ENCODE data around the gene SPAG16.
A peak's percentile ranks its signal among the peaks of the same experiment; 100 is the strongest.

The SPAG16 gene

DNA sequence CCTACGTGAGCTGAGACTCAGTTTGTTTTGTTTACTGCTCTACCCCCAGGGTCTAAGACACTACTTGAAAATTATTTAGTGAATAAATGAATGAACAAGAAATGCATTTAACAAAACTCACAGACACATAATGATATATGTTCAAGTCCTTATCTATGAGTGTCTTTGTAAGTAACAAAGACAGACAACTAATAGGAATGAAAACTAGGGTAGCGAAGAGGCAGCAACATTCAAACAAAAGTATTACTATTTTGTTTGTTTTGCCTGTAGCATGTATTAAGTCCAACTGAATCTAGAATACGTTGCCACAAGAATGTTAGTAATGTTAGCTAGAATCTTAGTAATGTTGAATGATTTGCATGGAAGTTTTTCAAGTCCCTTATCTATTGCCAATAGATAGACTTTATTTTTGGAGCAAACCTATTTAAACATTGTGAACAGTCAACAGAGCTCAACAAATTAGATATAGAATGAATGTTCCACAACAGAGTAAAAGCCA, 981.8 kb downstream of the SPAG16 start:
- TF ChIP-seq POLR2A (IDR thresholded peaks at IDR 0.05; ENCODE audit: low read depth, low read length) (no peak), POLR2AphosphoS5 (IDR thresholded peaks at IDR 0.05; ENCODE audit: low read depth, low read length) (no peak), TAF1 (IDR thresholded peaks at IDR 0.05; ENCODE audit: borderline replicate concordance, low read depth, low read length) (no peak)
- FAIRE-seq (no peak), DNase-seq (ENCODE audit: insufficient read length) (no peak)

DNA sequence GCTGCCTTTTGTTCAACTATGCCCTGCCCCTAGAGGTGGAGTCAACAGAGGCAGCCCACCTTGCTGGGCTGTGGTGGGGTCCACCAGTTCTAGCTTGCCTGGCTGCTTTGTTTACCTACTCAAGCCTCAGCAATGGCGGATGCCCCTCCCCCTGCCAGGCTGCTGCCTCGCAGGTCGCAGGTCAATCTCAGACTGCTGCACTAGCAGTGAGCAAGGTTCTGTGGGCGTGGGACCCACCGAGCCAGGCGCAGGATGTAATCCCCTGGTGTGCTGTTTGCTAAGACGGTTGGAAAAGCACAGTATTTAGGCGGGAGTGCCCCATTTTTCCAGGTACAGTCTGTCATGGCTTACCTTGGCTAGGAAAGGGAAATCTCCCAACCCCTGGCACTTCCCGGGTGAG, 993.6 kb downstream of the SPAG16 start:
- FAIRE-seq (no peak), DNase-seq (ENCODE audit: insufficient read length) (no peak)
- TF ChIP-seq TAF1 (IDR thresholded peaks at IDR 0.05; ENCODE audit: borderline replicate concordance, low read depth, low read length), result no peak

DNA sequence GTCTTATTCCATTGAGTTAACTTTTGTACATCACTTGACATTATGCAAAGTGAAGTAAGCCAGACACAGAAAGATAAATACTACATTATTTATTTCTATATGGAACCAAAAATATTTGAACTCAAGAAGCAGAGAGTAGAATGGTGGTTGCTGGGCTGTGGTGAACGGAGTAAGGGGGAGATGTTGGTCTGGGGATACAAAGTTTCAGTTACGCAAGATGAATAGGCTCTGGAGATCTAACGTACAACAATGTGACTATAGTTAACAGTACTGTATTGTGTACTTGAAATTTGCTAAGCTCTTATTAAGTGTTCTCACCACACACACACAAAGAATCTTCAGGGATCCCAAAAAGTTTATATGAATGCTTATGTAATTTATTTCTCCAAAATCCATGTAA, 1001.7 kb downstream of the SPAG16 start:
- TF ChIP-seq POLR2A (IDR thresholded peaks at IDR 0.05; ENCODE audit: low read depth, low read length) (no peak), TAF1 (IDR thresholded peaks at IDR 0.05; ENCODE audit: borderline replicate concordance, low read depth, low read length) (no peak), POLR2AphosphoS5 (IDR thresholded peaks at IDR 0.05; ENCODE audit: low read depth, low read length) (no peak)
- DNase-seq (ENCODE audit: insufficient read length) (no peak), FAIRE-seq (no peak)

DNA sequence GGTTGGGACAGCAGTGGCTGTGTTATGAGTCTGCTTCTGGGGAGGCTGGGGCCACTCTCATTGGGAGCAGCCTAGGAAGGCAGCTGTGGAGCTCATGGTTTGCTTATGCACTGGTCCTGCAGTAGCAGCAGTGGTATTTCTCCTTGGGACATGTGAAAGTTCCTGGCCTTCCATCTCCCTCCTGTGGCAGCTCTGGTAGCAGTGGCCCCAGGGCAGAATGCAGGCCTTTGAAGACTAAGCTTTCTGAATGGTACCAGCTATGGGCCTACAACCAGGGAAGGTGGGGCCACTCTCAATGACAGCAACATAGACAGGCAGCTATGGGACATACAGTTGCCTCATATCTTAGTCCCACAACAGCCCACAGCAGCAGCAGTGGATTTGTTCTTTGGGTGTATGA, 1009.3 kb downstream of the SPAG16 start:
- no peak for TF ChIP-seq TAF1 (IDR thresholded peaks at IDR 0.05; ENCODE audit: borderline replicate concordance, low read depth, low read length)
- TF ChIP-seq POLR2AphosphoS5 (IDR thresholded peaks at IDR 0.05; ENCODE audit: low read depth, low read length), result no peak
- no peak for TF ChIP-seq POLR2A (IDR thresholded peaks at IDR 0.05; ENCODE audit: low read depth, low read length)
- FAIRE-seq (no peak), DNase-seq (ENCODE audit: insufficient read length) (no peak)

DNA sequence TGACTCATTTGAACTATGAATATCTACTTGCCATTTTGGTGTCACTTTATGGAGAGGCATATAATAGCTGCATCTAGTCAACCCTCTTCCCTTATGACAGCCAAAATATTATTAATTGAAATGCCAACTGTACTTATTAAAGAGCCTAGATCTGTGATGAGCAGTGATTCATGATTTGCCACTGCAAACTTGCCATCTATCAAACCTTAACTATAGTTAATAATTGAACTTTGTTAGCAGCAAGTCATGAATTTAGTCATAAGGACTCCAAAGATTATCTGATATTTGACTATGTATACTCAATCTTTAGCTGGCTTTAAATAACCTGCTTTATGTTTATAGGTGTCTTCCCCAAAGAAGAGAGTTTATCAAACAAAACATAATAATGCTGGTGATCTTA, 1010.2 kb downstream of the SPAG16 start:
- no peak for TF ChIP-seq POLR2A (IDR thresholded peaks at IDR 0.05; ENCODE audit: low read depth, low read length)
- no peak for TF ChIP-seq TAF1 (IDR thresholded peaks at IDR 0.05; ENCODE audit: borderline replicate concordance, low read depth, low read length)
- TF ChIP-seq POLR2AphosphoS5 (IDR thresholded peaks at IDR 0.05; ENCODE audit: low read depth, low read length), result no peak
- FAIRE-seq, result no peak
- no peak for DNase-seq (ENCODE audit: insufficient read length)

DNA sequence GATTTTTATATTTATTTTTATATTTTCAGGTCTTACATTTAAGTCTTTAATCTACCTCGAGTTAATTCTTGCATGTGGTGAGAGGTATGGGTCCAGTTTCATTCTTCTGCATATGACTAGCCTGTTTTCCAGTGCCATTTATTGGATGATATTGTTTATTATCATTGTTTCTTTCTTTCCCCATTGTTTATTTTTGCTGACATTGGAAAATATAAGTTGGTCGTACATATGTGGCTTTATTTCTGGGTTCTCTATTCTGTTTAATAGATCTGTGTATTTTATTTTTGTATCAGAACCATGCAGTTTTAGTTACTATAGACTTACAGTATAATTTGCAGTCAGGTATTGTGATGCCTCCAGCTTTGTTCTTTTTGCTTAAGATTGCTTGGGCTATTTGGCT, 1013.2 kb downstream of the SPAG16 start:
- DNase-seq (ENCODE audit: insufficient read length) (no peak), FAIRE-seq (no peak)
- TF ChIP-seq POLR2A (IDR thresholded peaks at IDR 0.05; ENCODE audit: low read depth, low read length) (no peak), TAF1 (IDR thresholded peaks at IDR 0.05; ENCODE audit: borderline replicate concordance, low read depth, low read length) (no peak), POLR2AphosphoS5 (IDR thresholded peaks at IDR 0.05; ENCODE audit: low read depth, low read length) (no peak)

DNA sequence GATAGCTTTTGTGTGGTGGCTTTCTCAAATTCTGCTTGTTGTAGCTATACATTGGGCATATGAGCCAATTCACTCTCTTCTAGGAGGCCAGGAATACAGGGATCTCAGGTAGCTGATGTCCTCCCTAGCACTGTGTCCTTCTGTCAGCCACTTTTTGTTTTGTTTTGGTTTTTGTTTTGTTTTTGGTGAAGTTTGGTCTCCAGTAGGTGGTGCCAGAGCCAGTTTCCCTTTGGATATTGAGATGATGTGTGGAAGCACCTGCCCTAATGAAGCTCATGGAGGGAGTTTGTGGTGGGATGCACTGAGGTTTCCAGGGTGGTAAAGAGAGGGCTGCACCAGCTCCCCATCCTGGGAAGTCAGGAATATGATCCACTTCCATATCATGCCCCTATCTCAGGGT, 1026.1 kb downstream of the SPAG16 start:
- DNase-seq (ENCODE audit: insufficient read length), result no peak
- TF ChIP-seq TAF1 (IDR thresholded peaks at IDR 0.05; ENCODE audit: borderline replicate concordance, low read depth, low read length) (no peak), POLR2AphosphoS5 (IDR thresholded peaks at IDR 0.05; ENCODE audit: low read depth, low read length) (no peak)

DNA sequence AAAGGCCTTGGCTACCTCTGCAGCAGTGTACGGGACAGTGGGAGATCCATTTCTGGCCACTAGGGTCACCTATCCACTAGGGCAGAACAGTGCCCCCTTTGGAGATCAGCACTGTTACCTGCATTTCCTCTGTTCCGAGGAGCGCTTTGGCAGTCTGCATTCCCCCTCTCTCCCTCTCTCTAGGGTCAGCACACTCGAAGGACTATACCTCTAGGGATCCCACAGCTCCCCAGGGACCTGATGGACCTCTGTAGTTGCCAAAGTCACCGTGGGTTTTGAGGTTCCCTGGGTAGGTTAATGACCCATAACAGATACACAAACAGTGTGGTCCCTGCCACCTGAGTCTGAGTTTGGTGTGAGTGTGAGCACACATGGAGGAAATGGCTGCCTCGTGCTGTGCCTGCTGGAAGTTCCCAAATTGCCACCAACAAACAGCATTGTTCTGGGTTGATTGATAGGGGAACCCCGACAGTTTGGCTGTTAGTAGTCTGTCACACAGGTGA, 1026.8 kb downstream of the SPAG16 start:
- FAIRE-seq, result peak; percentile 64
- DNase-seq (ENCODE audit: insufficient read length), result no peak
- TF ChIP-seq TAF1 (IDR thresholded peaks at IDR 0.05; ENCODE audit: borderline replicate concordance, low read depth, low read length) (no peak), POLR2AphosphoS5 (IDR thresholded peaks at IDR 0.05; ENCODE audit: low read depth, low read length) (no peak), POLR2A (IDR thresholded peaks at IDR 0.05; ENCODE audit: low read depth, low read length) (no peak)

More for the DNA sequence above, 1026.1 kb downstream of the SPAG16 start:
- peak; percentile 57 for FAIRE-seq

DNA sequence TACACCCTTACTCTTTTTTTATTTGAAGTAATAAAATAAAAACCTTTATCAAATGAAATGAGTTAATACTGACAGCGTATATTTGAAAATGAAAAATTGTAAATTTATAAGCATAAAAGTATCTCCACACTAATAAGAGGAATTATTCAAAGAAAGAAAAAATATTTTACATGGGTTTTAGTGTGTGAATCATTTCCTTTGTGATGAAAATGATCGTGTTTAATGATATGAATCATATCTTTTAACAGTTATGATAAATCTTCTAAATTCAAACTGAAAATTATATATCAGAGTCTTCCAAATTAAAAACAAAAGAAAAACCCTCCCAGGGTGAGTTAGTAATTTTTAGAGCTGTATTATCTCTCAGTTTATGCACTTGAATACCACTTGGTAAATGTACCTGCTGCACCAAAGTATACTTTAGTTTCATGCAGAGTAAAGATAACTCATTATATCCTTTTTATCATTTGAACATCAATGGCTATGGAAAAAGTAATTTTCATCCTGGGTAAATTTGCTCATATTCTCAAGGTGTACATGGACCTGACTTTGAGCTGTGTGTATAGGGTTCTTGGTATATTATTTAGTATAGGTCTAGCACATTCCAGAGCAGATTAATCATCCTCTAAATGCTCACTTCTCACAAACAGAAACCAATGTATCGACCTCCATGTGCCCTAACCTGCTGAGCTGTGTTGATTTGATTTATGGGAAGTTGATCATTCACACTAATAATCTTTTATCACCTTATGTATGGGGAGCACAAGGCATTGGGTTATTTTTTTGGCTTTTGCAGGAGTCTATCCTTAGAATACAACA, 1027.9 kb downstream of the SPAG16 start:
- TF ChIP-seq TAF1 (IDR thresholded peaks at IDR 0.05; ENCODE audit: borderline replicate concordance, low read depth, low read length) (no peak), POLR2AphosphoS5 (IDR thresholded peaks at IDR 0.05; ENCODE audit: low read depth, low read length) (no peak), POLR2A (IDR thresholded peaks at IDR 0.05; ENCODE audit: low read depth, low read length) (no peak)
- peak; percentile 56 for FAIRE-seq
- DNase-seq (ENCODE audit: insufficient read length), result no peak

DNA sequence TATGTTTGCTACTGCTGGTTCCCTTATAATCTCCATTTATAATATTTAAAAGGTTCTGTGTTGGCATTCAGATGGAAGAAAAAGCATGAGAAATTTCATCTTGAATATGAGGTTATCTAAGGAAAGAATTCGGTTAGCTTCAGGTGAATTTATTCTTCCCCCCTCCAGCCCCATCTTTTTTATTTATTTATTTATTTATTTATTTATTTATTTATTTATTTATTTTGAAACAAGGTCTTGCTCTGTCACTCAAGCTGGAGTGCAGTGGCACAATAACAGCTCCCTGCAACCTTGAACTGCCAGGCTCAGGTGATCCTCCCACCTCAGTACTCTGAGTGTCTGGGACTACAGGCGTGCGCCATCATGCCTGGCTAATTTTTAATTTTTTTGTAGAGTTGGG, 1031.1 kb downstream of the SPAG16 start:
- FAIRE-seq (no peak), DNase-seq (ENCODE audit: insufficient read length) (no peak)
- TF ChIP-seq POLR2A (IDR thresholded peaks at IDR 0.05; ENCODE audit: low read depth, low read length) (no peak), TAF1 (IDR thresholded peaks at IDR 0.05; ENCODE audit: borderline replicate concordance, low read depth, low read length) (no peak), POLR2AphosphoS5 (IDR thresholded peaks at IDR 0.05; ENCODE audit: low read depth, low read length) (no peak)

DNA sequence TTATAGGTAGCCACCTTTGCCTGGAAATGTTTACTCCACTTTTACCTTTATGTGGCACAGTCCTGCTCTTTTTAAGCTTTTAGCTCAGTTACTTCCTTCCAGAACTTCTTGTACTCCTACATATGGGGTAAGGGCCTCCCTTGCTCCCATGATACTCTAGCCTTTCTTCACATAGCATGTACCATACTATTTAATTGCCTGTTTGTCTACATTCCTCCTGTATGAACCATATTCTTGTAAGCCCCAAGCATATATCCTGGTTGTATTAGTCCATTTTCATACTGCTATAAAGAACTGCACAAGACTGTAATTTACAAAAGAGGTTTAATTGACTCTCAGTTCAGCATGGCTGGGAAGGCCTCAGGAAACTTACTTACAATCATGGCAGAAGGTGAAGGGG, 1035.9 kb downstream of the SPAG16 start:
- FAIRE-seq, result no peak
- TF ChIP-seq POLR2AphosphoS5 (IDR thresholded peaks at IDR 0.05; ENCODE audit: low read depth, low read length) (no peak), TAF1 (IDR thresholded peaks at IDR 0.05; ENCODE audit: borderline replicate concordance, low read depth, low read length) (no peak), POLR2A (IDR thresholded peaks at IDR 0.05; ENCODE audit: low read depth, low read length) (no peak)
- DNase-seq (ENCODE audit: insufficient read length), result no peak

DNA sequence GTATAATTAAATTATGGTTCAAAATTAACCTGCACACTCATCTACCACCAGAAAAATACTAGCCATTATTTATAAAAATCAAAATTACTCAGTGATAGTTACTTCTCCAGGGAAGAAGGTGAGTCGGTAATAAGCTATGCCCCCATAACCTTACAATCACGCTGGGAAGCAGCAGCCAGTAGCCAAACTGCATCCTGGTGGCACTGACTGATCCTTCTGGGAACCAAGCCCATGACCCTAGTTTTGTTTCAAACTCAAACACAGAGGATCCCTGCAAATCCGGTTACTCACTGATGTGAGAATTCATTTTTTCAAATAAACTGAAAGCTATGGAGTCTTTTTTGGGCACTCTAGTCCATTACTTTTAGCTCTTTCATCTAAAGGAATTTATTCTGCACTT, 1038.4 kb downstream of the SPAG16 start:
- FAIRE-seq (no peak), DNase-seq (ENCODE audit: insufficient read length) (no peak)
- TF ChIP-seq POLR2A (IDR thresholded peaks at IDR 0.05; ENCODE audit: low read depth, low read length) (no peak), POLR2AphosphoS5 (IDR thresholded peaks at IDR 0.05; ENCODE audit: low read depth, low read length) (no peak), TAF1 (IDR thresholded peaks at IDR 0.05; ENCODE audit: borderline replicate concordance, low read depth, low read length) (no peak)
